GM19467 (cell line): ENCODE results near the gene BTNL9.
"Not testable (repeated sequence)": the region's sequence is repeated elsewhere in the genome, so short reads cannot be mapped to it uniquely, and the experiment has no call there.

Experiments
- ATAC-seq: cut with Tn5 transposase; IDR thresholded peaks from one replicate; pipeline ENCODE4 v1.9.1; 2021; ENCODE audit warnings: mild to moderate bottlenecking, moderate library complexity; ENCODE audit not compliant: unreplicated experiment

BTNL9 gene

DNA sequence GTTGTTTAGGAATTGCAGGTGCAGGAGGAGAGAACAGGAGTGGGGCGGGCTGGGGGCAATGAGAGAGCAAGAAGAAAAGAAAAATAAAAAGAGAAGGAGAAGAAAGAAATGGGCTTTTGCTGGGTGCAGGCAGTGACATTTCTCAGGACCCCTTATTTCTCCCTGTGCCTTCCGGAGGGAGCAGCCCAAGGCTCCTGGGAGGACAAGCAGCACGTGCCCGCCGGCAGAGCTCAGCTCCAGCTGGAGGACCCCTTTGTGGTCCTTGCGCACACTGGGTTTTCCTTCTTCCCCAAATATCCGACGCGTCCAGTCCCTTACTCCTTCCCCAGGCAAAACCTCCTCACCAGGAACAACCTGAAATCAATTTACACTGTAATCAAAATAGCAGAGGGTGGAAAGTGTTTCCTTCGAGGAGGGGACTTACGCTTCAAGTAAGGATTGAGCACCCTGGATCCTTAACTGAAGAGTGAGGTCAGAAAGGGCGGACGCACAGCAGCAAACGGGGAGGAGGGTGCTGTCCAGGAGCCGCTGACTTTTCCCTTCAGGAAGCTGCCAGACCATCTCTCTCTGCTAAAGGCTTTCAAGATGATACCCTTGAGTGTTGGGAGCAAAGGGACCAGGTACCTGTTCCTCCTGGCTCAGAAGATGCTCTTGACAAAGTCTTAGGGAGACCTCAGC, 2.1 kb downstream of the BTNL9 start:
- no peak for ATAC-seq

DNA sequence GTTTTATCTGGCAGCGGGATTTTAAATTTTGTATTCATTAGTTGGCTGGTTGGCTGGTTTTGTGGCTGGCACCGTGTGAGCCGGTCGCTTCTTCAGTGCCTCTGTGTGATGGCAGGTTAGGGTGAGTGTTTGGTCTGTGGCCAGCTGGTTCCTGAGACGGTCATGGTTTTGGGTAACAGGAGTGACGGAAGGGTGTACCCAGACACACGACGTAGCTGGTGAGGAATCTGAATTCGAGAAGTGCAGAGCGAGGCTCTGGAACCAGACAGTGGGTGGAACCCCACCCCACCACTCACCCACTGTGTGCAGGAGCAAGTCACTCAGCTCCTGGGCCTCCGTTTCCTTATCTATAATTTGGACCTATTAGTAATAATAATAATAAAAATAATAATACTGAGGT, 2.7 kb downstream of the BTNL9 start:
- no peak for ATAC-seq

DNA sequence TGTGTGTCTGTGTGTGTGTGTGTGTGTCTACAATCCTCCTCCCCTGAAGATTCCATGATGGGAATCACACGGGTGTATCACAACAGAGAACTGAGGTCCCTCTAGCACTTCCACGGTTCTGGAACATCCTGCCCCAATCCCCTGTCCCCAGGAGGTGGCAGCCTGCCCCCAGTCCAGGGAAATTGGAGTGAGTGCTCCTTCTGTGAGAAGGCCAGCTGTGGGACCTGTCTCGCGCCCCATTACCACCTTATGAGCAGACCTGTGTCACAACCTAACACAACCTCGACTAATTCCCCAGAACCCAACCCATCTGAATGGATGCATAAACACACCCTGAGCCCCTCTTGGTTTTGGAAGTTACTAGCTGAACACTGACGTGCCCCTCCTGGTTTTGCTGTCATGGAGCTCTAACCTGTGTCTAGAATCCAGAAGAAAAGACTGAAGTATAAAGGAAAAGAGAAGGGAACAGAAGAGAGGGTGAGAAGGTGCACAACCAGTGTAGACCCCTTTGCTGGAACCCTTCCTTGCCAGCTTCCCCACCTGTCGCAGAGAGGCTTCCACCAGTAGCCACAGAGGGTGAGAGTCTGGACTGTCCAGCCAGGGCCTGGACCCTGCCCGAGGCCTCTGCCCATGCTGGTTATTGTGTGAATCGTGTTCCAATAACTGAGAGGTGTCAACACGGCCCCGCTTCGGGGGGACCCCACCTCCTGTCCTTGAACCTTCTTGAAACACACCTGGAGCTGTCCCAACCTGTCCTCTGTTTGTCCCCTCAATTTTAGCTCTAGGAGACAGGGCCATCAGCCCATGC, 3.4 kb downstream of the BTNL9 start:
- no peak for ATAC-seq

DNA sequence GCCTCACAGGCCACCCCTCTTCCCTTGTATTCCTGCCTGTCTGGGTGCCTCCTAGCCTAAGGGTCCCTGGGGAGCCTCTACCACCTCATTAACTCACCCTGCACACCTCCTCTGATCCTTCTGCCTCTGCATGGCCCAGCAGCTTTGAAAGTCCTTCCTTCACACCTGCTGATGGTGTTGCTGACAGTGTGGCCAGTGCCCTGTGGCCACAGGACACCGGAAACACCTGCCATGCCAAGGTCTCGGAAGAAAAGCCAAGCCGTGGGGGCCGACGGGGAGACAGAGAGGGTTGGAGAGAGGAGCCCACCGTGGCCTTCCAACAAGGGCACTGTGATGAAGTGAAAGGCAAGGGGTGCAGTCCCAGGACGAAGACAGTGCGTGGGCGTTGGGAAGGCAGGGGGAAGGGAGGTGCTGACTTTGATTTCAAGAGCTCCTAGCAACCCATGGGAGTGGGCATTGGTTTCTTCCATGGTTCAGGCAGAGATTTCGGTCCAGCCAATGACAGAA, 4.1 kb downstream of the BTNL9 start:
- ATAC-seq: no peak

DNA sequence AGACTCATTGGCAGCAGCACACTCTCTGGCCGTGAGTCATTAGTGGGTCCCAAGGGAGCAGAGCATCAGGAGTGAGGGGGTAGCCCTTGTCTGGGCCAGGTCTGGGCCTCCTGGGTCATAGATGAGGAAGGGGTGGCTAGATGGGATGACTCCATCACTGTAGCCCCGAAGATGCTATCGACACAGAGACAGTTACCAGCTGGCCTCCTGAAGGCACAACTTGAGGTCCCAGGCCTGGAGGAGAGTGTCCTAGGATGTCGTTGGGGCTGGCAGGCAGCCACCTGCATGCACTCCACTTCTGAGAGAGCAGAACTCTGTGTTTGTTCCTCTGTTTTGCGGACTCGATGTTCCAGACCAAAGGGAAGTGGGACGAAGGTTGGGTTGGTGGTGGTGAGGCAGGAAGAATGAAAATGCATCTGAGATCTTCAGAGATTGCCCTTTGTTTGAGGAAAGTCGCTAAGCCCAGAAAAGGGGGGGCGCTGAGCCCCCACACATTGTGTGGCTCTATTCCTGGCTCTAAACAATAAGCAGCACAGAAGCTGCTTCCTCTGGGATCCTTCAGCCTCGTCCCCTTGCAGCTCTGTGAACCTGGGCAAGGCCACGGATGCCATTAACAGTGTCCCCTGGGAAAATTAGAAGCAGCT, 4.7 kb downstream of the BTNL9 start:
- no peak for ATAC-seq

DNA sequence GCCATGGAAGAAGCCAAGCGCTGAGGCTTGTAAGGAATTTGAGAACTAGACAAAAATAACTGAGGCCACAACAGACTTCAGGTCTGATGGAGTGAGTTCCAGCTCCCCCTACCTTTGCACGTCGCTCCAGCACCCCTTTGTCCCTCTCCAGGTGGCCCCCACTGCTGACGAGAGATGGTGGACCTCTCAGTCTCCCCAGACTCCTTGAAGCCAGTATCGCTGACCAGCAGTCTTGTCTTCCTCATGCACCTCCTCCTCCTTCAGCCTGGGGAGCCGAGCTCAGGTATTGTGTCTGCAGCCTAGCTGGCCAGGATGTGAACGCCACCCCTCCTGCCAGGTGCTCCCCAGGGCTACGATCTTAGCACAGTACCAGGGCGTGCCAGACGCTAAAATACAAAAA, 5.2 kb downstream of the BTNL9 start:
- ATAC-seq: no peak

DNA sequence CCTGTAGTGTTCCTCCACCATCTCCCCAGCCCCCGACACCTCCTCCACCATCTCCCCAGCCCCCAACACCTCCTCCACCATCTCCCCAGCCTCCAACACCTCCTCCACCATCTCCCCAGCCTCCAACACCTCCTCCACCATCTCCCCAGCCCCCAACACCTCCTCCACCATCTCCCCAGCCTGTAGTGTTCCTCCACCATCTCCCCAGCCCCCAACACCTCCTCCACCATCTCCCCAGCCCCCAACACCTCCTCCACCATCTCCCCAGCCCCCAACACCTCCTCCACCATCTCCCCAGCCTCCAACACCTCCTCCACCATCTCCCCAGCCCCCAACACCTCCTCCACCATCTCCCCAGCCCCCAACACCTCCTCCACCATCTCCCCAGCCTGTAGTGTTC, 5.8 kb downstream of the BTNL9 start:
- not testable (repeated sequence) for ATAC-seq

DNA sequence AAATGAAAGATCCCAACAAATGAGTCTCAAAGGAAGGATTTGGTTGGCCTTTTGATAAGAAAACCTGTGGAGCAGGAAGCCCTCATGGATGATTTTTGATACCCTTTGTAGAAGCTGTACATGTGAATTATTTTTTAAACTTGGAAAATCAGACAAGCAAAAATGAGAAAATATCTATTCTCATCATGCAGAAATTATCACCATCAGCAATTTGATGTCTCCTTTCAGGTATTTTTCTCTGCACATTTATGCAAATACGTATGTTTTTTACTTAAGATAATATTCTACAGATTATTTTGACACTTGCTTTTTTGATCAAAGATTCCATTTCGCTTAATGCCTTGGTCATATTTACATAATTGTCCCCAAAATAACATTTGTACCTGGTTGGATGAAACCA, 7.2 kb downstream of the BTNL9 start:
- ATAC-seq: no peak

DNA sequence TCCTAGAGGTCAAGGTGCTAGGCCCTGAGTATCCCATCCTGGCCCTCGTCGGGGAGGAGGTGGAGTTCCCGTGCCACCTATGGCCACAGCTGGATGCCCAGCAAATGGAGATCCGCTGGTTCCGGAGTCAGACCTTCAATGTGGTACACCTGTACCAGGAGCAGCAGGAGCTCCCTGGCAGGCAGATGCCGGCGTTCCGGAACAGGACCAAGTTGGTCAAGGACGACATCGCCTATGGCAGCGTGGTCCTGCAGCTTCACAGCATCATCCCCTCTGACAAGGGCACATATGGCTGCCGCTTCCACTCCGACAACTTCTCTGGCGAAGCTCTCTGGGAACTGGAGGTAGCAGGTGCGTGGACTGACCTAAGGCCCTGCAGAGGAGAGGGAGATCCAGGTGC, 7.9 kb downstream of the BTNL9 start:
- no peak for ATAC-seq

DNA sequence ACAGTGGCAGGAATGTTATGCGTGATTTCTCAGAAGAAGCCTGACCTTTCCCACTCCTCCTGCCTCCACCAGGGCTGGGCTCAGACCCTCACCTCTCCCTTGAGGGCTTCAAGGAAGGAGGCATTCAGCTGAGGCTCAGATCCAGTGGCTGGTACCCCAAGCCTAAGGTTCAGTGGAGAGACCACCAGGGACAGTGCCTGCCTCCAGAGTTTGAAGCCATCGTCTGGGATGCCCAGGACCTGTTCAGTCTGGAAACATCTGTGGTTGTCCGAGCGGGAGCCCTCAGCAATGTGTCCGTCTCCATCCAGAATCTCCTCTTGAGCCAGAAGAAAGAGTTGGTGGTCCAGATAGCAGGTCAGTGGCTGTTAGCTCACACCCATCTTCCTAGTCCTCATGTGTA, 9.9 kb downstream of the BTNL9 start:
- ATAC-seq: no peak

DNA sequence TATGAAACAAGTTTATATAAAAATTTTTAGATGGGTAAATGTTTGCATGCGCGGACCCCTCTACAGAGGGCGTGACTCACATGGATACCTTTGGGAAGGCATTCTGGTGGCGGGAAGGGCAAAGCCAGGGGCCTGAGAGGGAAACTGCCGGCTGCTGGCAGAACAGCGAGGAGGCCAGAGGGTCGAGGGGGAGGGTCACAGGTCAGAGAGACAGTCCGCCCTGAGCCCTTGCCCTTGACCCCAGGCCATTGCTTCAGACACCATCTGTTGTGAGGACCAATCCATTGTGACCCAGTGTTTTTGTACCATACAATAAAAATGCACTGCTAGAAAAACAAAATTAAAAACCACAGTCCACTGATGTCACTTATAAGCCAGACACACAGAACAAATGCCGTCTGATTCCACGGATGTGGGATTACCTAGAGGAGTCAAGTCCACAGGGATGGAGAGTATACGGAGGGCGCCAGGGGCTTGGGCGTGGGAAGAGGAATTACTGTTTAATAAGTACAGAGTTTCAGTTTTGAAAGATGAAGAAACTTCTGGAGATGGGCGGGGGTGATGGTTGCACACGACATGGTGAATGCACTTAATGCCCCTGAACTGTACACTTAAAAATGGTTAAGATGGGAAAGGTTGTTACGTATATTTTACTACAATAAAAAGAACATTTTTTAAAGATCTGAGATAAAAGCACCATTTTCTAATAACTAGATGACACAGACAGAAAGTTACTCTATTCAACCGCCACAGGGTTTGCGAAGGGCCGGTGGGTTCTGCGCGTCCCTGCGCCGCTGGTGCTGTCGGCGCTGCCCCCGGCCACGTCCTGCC, 12.0 kb downstream of the BTNL9 start:
- ATAC-seq: no peak

DNA sequence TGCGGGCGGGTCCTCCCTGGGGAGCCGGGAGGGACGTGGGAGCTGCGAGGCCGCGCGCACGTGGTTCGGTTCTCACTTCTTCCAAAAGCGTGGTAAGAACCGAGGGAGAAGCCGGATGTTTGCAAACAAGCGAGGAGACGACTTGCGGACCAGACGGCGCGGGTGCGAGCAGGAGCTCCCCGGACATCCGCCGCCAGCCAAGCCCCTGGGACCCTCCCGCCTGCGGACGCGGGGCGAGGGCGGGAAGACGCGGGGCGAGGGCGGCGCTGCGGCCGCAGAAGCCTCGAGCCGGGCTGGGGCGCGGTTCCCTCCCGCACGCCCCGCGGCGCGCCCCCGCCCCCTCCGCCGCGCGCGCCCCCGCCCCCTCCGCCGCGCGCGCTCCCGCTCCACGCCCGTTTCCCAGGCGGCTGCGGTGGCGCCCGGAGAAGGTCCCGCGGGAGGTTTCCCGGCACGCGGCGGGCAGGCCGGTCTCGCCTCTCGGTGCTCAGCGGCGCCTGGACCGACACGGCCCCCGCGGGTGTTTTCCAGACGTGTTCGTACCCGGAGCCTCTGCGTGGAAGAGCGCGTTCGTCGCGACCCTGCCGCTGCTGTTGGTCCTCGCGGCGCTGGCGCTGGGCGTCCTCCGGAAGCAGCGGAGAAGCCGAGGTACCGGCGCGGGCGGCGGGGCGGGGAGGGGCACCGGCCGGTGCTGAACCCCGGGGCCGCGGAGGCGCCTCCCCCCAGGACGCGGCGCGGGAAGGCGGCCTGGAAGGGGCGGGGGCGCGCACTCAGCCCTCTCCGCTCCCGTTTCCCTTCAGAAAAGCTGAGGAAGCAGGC, 12.8 kb downstream of the BTNL9 start:
- ATAC-seq: no peak

DNA sequence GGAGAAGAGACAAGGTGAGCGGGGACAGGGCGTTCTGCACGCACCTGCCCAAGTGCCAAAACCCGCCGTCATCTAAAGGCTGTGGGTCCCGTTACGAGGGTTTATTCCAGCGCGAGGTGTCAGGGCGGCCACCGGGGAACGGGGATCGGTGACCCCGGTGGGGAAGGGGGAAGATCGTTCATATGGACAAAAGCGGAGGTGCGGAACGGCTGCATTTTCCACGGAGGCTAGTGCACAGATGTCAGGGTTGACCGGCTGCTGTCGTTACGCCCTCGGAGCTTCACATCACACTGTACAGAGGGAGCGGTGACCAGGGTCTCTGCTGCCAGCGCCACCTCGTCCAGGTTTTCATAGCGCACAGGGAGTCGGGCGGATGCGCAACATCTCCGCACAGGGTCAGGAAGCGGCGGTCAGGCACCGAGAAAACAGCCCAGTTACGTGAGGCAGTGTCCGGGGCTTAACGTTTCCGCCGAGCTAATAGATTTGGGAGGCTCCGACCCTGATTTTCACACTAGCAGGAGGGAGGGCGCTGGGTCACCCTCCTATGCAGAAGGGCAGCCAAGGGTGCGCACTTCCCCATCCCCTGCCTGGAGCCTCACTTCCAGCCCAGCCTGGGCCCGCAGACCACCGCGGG, 13.5 kb downstream of the BTNL9 start:
- no peak for ATAC-seq

DNA sequence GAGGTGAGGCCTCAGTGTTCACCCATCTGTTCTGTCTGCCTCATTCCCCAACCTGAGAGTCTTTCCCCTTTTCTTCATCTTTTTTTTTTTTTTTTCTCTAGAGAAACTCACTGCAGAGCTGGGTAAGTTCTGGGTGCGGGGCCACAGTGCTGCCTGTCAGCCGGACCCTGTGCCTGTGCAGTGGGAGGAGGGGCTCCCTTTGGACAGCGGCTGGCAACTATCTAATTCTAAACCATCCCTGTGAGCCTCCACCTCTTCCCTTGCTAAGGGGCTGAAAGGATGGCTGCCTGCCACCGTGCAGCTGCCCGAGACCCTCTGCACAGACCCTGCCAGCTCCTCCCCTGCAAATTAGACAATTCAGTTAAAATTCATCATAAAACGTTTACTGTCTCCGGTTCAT, 14.1 kb downstream of the BTNL9 start:
- ATAC-seq: no peak

DNA sequence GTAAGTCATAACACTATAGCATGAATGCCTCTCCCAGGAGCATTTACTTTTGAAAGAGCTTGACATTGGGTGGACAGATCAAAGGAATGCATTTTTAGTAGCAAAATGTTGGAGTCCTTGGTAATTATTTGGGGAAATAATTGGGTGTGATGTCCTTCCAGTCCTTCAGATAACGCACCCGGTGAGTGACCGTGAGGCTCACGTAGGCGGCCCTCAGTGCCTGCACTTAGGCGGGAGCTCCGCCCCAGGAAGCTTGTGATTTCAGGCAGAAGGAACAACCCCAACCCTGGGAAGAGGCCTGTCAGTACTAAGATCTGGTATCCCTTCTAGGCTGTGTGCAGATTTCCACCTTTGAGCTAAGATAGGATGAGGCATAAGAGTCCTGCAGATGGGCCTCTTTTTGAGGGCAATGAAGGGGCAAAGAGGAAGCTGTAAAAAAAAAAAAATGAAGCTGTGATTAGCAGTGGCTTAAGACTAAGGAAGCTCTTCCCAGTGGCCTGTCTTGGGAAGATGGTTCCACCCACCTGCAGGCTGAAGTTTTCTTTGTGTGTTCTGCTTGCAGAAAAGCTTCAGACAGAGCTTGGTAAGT, 14.9 kb downstream of the BTNL9 start:
- no peak for ATAC-seq

DNA sequence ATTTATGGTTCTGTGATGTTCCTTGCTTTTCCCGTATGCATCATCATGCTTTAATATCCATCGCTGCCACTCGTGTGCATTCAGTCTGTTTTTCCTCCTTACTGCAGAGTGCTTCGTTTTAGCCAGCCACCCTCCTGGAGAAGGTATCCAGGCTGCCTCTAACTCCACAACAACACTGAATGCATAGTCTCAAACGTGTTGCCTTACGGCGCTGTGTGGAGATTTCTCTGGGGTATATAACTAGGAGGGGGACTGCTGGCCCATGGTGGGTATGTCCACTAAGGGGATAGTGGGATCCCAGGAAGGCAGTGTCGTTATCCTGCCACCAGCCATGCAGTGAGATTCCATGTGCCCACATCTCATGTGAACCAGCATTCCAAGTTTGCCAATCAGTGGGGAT, 16.4 kb downstream of the BTNL9 start:
- no peak for ATAC-seq

DNA sequence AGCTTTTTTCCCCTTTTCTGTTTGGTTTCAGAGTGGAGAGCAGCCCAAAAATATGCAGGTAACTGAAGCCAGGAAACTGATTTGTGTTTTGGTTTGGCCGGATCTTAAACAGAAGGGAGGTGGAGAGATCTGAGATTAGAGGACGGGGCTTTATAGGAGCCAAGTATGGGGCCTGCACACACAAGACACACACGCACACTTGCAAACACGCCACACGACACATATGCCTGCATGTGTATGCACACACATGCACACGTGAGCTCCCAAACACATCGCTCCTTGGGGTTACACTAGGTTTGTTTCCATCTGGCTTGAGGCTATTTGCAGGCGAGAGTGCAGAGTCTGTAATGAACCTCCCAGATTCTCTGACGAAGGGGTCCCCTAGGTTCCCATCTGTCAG, 18.3 kb downstream of the BTNL9 start:
- no peak for ATAC-seq

DNA sequence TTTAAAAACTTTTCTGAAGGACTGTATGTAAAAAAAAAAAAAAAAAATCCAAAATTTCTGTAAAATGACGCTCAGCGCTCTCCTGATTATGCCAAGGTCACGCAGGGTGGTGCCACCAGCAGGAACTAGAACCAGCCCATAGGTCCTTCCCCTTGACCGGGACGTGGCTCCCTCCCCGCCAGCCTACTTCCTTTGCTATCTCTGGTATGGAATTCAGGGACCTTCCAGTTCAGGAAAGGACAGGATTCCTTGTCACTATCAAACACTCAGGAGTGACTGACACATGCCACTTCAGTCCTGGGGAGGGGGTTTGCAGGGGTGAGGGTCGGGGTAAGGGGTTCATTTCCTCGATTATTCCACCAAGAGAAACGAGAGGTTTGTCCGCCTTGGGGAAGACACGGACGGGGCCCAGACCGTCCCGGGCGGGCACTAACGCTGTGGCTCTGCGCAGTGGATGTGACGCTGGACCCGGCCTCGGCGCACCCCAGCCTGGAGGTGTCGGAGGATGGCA, 18.8 kb downstream of the BTNL9 start:
- ATAC-seq: no peak
